GM10248 (cell line): Measurements from ENCODE around the gene OSBPL5.

ENCODE experiments used
- CTCF ChIA-PET: fragments of 300-600 bp; sonication (Branson Sonifier 250); formaldehyde crosslinking; extraction: SDS; loops from one replicate; lab custom pipeline; 2021; ENCODE audit warnings: antibody characterized with exemption; lab: Yijun Ruan, JAX
- POLR2A ChIA-PET: fragments of 350-650 bp; sonication (Branson Sonifier 250); formaldehyde crosslinking; extraction: SDS; loops from one replicate; lab custom pipeline; 2020; ENCODE audit warnings: antibody characterized with exemption; lab: Yijun Ruan, JAX
- DNase-seq: peaks from one replicate; pipeline ENCODE4 v3.0.0; 2012; ENCODE audit errors: extremely low spot score
- CTCF ChIP-seq: IDR thresholded peaks from 2 replicates; pipeline ENCODE4 v1.5.1; 2012; ENCODE audit warnings: mild to moderate bottlenecking, low read depth; ENCODE audit errors: extremely low read depth, missing control alignments, control extremely low read depth

The OSBPL5 gene

DNA sequence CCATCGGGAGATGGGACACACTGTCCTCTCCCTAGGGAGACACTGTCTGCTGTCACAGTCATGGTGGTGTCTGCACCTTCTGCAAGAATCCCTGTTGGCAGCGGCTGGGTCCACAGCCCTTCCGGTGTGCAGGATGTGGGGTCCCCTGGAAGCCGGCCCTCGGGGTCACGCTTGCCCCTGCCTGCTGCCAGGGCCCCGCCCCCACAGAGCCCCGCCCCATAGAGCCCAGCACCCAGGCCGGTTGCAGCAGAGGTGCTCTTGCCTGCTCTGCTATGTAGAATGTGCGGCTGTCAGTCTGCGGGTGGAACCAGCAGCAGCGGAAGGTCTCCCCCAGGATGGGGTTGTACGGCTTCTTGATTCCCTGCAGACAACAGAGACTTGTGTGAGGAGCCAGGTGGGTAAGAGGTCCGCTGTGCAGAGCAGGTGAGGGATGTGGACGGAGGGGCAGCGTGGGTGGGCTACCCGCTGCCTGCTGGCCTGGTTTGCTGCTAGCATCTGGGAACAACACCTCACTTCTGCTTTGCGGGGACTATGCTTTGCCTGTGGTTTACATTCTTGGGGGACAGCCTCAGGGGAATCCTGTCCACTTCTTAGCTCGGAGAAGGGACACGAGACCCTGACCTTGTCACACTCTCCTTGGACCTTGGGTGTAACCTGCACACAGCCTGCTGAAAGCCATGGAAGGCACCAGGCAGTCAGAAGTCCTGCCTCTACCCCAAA lies 63.0 kb downstream of the OSBPL5 start:
- POLR2A ChIA-PET, result no interaction called here
- CTCF ChIA-PET, result interaction anchor here (1.1 kb wide), 1 partner anchor 10 kb away, joined by 3 read pairs; no protein-coding TSS in a partner anchor
- no peak for DNase-seq
- TF ChIP-seq CTCF, result no peak

DNA sequence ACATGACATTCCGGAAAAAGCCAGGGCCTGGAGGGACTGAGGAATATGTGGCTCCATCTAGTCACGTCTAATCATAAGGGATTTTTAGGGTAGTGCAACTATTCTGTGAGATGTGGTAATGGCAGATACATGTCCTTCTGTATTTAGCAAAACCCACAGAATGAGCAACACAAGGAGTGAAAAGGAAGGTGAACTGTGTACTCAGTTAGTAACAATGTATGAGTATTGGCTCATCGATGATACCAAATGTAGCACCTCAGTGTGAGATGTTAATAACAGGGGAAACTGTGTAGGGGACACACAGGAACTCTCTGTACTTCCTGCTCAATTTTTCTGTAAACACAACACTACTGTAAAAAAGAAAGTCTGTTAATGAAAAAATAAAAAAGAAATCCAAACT lies 65.9 kb downstream of the OSBPL5 start:
- CTCF ChIA-PET, result no interaction called here
- POLR2A ChIA-PET, result no interaction called here
- no peak for TF ChIP-seq CTCF
- DNase-seq, result no peak

- DNase-seq, result no peak
- POLR2A ChIA-PET, result no interaction called here
- TF ChIP-seq CTCF, result no peak
- CTCF ChIA-PET, result no interaction called here
Measured at GRCh38 chr11:3096909-3097530, 68.1 kb downstream of the OSBPL5 start.

DNA sequence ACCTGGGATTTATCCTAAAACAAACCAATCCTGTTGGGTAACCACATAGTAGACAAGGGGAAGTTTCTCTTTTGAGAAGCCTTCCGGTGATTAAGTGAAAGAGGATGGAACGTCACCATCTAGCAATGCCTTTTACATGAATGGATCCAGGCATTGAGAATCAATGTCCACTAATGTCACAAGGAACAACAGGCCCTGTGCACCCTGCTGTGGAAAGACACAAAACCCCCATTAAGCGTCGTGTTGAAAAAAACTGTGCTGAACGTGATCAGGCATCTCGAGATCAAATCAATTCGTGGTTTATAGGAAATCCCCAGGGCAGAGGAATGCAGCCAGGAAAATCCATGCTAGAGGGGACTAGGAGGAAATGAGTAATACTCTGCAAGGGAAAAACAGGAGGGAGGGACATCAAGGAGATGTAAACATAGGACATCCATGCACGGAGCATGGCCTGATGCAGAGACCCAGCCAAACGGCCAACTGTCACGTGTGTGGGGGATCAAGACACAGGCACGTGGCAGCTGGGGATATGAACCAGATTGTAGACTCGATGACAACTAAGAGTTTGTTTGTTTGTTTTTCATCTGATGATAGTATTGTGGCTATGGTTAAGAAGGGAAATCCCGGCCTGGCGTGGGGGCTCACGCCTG lies 69.3 kb downstream of the OSBPL5 start:
- ChIA-PET CTCF (no interaction called here), POLR2A (no interaction called here)
- no peak for DNase-seq
- no peak for TF ChIP-seq CTCF

- no peak for DNase-seq
- POLR2A ChIA-PET, result no interaction called here
- no peak for TF ChIP-seq CTCF
- CTCF ChIA-PET, result no interaction called here
Measured at GRCh38 chr11:3094223-3094824, 70.8 kb downstream of the OSBPL5 start.
